Peyer's patch (tissue), 4 donors: ENCODE results near the gene BCAS1. TPM values are rescaled to one million over a fixed set of nuclear protein-coding genes. Genes with fewer than 3 reads are reported as not detected.

Source experiments
- DNase-seq, 3 donors: peaks; one replicate each; pipeline ENCODE4 v3.0.0-alpha.2; 2017 to 2019
- H3K27ac ChIP-seq, 4 donors: fragments of 200-600 bp; sonication (generic); one replicate each; pipeline ENCODE4 v1.5.1; 2016 to 2019
- H3K27me3 ChIP-seq, 2 donors: fragments of 200-600 bp; sonication (generic); one replicate each; pipeline ENCODE4 v1.5.1; 2019
- H3K36me3 ChIP-seq, 3 donors: fragments of 200-600 bp; sonication (generic); one replicate each; pipeline ENCODE4 v1.5.1; 2016 to 2019
- H3K4me1 ChIP-seq, 4 donors: fragments of 200-600 bp; sonication (generic); one replicate each; pipeline ENCODE4 v1.5.1; 2016 to 2019
- H3K4me3 ChIP-seq, 4 donors: fragments of 200-600 bp; sonication (generic); 1 replicate in 3 of 4; 2 replicates in 1 of 4; pipeline ENCODE4 v1.5.1; 2016 to 2019; ENCODE audit warnings: mild to moderate bottlenecking in 1 of 4
- H3K9me3 ChIP-seq, 4 donors: fragments of 200-600 bp; sonication (generic); one replicate each; pipeline ENCODE4 v1.5.1; 2016 to 2019; ENCODE audit warnings: mild to moderate bottlenecking in 1 of 4
- POLR2A ChIP-seq, 2 donors: fragments of 450-650 bp; IDR thresholded peaks; one replicate each; pipeline ENCODE4 v1.5.1; 2017; ENCODE audit warnings: antibody characterized with exemption in 2 of 2, mild to moderate bottlenecking in 2 of 2, moderate library complexity in 2 of 2
- total RNA-seq, 4 donors: library from RNA; depleted of rRNA; stranded (reverse); fragments of >200 nt; gene quantifications; one replicate each; pipeline ENCODE4 v1.1.0, GENCODE V29; 2016
- TF ChIP-seq, protein P1 (sequence below), 6 experiments: fragments of 450-650 bp in 4 of 6; fragments of 200-600 bp in 2 of 6; sonication (generic) in 1 of 6; IDR thresholded peaks; one replicate each; pipeline ENCODE4 v1.5.1; 2017 to 2019; ENCODE audit warnings: antibody characterized with exemption in 6 of 6, mild to moderate bottlenecking in 3 of 6, moderate library complexity in 1 of 6

The BCAS1 gene
- total RNA-seq, 4 donors from 2014 or later = 21.5 to 58.1 (median 43.2) TPM

DNA sequence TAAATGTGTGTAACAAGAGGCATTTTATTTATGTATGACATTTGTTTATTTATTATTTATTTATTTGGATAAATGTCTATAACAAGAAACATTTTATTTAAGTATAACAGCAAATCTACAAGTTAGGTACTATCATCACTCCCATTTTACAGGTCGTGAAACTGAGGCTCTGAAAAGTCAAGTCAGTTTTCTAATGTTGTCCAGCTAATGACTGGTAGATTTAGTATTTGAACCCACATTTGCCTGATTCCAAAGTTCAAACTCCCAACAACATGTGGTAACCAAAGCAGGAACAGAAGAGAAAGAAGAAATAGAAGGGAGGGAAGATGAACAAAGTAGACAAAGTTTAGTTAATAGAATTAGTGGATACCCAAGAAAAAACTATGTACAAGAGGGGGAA lies 32.9 kb downstream of the BCAS1 start:
- H3K27ac ChIP-seq = no peak overlapping the region

DNA sequence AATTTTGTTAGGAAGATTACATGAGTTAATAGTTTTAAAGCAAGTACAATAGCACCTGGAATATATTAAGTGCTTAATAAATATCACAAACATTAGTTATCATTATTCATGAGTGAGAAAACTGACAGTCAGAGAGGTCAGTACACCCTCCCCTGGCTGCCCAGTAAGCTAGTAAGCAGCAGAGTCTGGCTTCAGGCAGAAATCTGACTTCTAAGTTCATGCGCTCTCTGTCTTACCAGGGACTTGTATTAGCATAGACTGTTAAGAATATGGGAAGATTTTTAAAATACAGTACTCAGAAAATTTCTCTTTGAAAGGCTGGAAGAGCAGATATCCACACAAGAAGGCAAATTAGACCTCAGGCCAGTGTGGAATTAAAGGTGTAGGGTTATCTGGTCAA lies 40.8 kb downstream of the BCAS1 start:
- no peak for TF ChIP-seq POLR2A (IDR thresholded peaks at IDR 0.05)
- TF ChIP-seq, protein P1, sequence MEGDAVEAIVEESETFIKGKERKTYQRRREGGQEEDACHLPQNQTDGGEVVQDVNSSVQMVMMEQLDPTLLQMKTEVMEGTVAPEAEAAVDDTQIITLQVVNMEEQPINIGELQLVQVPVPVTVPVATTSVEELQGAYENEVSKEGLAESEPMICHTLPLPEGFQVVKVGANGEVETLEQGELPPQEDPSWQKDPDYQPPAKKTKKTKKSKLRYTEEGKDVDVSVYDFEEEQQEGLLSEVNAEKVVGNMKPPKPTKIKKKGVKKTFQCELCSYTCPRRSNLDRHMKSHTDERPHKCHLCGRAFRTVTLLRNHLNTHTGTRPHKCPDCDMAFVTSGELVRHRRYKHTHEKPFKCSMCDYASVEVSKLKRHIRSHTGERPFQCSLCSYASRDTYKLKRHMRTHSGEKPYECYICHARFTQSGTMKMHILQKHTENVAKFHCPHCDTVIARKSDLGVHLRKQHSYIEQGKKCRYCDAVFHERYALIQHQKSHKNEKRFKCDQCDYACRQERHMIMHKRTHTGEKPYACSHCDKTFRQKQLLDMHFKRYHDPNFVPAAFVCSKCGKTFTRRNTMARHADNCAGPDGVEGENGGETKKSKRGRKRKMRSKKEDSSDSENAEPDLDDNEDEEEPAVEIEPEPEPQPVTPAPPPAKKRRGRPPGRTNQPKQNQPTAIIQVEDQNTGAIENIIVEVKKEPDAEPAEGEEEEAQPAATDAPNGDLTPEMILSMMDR (IDR thresholded peaks at IDR 0.05) = no peak
- no peaks in the 10 kb centered on the region for H3K4me1 ChIP-seq
- no peaks in the 10 kb centered on the region for H3K36me3 ChIP-seq
- no peaks in the 10 kb centered on the region for H3K27me3 ChIP-seq
- H3K9me3 ChIP-seq = no peaks in the 10 kb centered on the region
- no peak overlapping the region for H3K4me3 ChIP-seq
- no peak overlapping the region for H3K27ac ChIP-seq
- no peak for DNase-seq

More for the DNA sequence above, 32.9 kb downstream of the BCAS1 start:
- no peak for DNase-seq
- no peaks in the 10 kb centered on the region for H3K36me3 ChIP-seq
- H3K9me3 ChIP-seq = no peaks in the 10 kb centered on the region
- no peaks in the 10 kb centered on the region for H3K27me3 ChIP-seq
- no peaks in the 10 kb centered on the region for H3K4me1 ChIP-seq
- no peak for TF ChIP-seq POLR2A (IDR thresholded peaks at IDR 0.05)
- TF ChIP-seq, protein P1 (IDR thresholded peaks at IDR 0.05) = no peak
- no peak overlapping the region for H3K4me3 ChIP-seq

DNA sequence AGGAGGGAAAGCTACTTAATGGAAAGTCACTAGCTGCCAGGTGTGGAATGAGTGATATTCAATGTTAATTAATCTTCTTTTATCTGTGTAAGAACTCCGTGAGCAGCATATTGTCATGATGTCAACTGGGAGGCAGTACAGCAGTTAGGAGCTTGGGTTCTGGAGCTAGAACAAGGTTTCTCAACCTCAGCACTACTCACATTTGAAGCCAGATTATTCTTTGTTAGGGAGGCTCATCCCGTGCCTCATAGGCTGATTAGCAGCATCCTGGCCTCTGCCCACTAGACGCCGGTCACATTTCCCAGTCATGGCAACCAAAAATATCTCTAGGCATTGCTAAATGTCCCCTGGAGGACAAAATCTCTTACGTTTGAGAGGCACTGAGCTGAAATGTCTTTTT lies 41.2 kb downstream of the BCAS1 start:
- no peak overlapping the region for H3K4me3 ChIP-seq
- H3K27ac ChIP-seq = no peak overlapping the region
- H3K4me1 ChIP-seq = no peaks in the 10 kb centered on the region
- TF ChIP-seq, protein P1 (IDR thresholded peaks at IDR 0.05) = no peak
- TF ChIP-seq POLR2A (IDR thresholded peaks at IDR 0.05) = no peak
- H3K9me3 ChIP-seq = no peaks in the 10 kb centered on the region
- H3K27me3 ChIP-seq = no peaks in the 10 kb centered on the region
- DNase-seq = no peak
- no peaks in the 10 kb centered on the region for H3K36me3 ChIP-seq

DNA sequence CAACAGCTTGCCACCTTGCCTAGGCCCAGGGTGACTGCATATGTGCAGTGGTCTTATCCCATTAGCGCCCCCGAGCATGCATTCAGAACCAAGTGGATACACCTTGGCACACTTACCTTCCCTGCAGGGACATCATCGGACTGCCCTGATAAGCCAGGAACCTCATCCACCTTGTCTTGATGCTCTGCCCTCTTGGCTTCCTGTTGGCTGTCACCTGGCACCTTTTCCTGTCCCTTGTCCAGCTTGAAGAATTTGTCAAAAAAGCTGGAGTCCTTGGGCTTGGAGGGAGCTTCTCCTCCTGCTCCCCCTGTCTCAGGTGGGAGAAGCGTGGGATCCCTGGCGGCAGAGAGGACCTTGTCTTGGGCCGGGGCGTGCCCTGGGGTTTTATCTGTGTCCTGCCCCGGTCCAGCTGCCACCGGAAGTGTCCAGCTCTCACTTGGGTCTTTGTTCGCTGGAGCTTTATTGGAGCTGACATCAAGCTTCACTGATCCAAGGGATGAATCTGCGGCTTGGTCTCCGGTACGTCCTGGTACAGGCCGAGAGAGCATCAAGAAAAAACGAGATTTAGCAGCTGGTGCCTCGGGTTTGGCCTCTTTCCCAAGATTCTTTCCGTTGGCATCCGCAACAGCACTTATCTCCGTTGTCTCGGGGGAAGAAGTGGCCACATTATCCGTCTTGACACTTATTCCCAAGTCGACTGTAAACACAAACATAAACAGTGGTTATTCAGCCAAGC lies 42.0 kb downstream of the BCAS1 start:
- no peak overlapping the region for H3K27ac ChIP-seq
- H3K27me3 ChIP-seq = no peaks in the 10 kb centered on the region
- H3K36me3 ChIP-seq = no peaks in the 10 kb centered on the region
- DNase-seq = no peak
- H3K4me1 ChIP-seq = no peaks in the 10 kb centered on the region
- TF ChIP-seq, protein P1 (IDR thresholded peaks at IDR 0.05) = no peak
- TF ChIP-seq POLR2A (IDR thresholded peaks at IDR 0.05) = no peak
- H3K9me3 ChIP-seq = no peaks in the 10 kb centered on the region
- no peak overlapping the region for H3K4me3 ChIP-seq

DNA sequence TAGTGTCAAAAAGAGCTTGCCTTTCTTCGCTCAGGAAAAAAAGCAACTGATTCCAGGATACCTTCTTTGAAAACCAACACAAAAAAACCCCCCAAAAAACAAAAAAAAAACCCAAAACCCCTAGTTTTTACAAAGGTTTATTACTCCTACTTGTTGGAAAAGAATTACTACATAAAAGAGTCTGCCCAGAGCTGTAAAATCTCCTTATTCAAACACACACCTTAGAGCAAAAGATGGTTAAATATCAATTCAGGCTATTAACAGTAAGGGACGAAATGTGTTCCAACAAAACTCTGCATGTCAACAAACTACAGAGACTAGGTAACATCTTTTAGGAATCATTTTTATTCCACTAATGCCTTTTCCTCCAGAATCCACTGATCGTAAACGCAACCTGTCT lies 42.7 kb downstream of the BCAS1 start:
- Histone ChIP-seq H3K27me3 (no peaks in the 10 kb centered on the region), H3K27ac (no peak overlapping the region), H3K4me1 (no peaks in the 10 kb centered on the region), H3K36me3 (no peaks in the 10 kb centered on the region), H3K9me3 (no peaks in the 10 kb centered on the region), H3K4me3 (no peak overlapping the region)
- TF ChIP-seq, protein P1 (IDR thresholded peaks at IDR 0.05) = no peak
- TF ChIP-seq POLR2A (IDR thresholded peaks at IDR 0.05) = no peak
- DNase-seq = no peak
